Stimulated activated CD4-positive, alpha-beta T cell treated with anti-CD3 and anti-CD28 coated beads, Interleukin-15, amount 100 ng/mL, for 48 hours (primary cell): ENCODE measurements around the gene MFSD12.
A peak's percentile ranks its signal among the peaks of the same experiment; 100 is the strongest.

ENCODE experiments used
- DNase-seq, 2 donors: peaks; one replicate each; pipeline ENCODE4 v3.0.0-alpha.2; 2020; ENCODE audit warnings: low read depth in 2 of 2

The MFSD12 gene

GRCh38 chr19:3507371-3508120, 49.8 kb downstream of the MFSD12 start:
- DNase-seq: no peak

DNA sequence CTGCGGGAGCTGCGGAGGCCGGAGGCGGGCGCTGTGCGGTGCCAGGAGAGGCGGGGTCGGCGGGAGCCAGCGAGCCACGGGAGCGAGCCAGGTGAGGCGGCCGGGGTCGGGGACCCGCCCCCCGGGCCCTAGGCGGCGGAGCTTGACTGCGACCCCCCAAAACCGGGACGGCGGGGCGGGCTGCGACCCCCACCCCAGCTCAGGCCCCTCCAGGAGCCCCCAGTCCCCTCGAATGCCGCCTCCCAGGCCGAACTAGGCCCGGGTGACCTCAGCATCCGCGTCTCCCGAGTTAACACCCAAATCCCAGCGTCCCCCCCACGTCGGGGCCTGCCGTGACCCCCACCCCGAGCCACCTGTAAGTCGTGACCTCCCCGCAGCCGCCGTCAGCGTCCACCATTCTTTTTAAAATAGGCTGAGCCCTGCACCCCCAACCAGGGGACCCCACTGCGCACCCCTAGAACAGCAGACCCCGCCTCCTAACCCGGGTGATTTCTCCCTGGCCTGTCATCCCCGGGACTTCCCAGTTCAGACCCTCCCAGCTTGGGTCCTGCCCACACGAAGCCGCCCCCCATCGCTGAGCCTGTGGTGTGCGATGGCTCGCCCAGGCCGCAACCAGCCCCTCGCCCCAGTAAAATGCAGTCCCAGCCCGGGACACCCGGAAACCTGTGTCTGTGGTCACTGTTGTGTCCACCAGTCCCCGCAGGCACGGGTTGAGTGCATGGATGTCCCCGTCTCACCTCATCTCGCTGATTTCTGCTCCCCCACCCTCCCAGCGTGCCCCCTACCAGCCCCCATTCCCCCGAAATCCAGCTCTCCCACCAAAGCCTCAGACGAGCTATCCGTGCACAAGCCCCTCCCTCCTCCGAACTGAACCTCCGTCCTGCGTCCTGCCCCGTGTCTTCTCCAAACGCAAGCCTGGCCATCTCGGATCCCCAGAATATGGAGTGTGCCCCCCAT, 50.7 kb downstream of the MFSD12 start:
- DNase-seq: no peak

DNA sequence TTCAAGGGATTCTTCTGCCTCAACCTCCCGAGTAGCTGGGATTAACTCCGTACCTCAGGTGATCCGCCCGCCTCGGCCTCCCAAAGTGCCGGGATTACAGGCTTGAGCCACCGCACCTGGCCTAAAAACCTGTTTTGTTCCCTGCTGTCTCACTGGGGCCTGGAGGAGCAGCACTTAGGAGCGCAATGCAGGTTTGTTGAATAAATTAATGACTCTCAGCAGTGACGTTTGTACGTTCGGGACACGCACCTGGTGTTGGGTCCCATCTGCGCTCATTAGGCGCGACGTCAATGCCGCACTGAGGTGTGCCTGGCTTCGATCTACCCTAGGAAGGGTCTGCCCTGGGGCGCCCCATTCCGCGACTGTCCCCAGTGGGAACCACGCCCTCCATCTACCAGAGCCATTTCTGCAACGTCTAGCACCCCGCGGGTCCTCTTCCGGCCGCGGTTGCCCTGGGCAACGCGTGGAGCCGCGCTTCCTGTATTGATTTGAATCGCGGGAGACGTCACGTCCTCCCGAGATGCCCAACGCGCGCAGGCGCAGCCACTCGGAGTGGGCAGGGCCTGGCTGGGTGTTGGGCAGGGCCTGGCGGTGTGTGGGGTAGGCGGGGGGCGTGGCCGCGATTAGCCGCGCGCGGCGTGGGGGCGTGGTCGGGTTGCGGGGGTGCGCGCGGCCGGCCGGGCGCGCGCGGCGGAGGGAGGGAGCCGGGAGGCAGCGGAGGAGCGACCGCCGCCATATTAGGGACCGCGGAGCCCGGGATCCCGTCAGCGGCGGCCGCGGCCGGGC, 51.6 kb downstream of the MFSD12 start, which contains the start of gene FZR1:
Gene FZR1, plus strand, starts transcription at position 714 of the 786 bp plus-strand sequence. CDS start 16,679 bp downstream, outside the sequence.
- DNase-seq: peak; percentile 99 to 100

DNA sequence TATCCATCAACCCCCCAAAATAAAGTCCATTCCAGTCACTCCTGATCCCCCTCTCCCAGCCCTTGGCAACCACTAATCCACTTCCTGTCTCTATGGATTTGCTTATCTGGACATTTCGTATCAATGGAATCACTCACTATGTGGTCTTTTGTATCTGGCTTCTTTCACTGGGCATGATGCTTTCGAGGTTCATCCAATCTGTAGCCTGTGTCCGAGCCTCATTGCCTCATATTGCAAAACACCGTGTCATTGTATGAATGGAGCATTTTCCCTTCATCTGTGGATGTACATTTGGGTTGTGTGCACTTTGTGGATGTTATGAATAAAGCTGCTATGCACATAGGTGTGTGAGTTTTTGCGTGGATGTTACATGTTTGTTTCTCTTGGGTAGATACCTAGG, 52.7 kb downstream of the MFSD12 start:
- DNase-seq: no peak

GRCh38 chr19:3503036-3503572, 54.3 kb downstream of the MFSD12 start:
- DNase-seq: no peak

DNA sequence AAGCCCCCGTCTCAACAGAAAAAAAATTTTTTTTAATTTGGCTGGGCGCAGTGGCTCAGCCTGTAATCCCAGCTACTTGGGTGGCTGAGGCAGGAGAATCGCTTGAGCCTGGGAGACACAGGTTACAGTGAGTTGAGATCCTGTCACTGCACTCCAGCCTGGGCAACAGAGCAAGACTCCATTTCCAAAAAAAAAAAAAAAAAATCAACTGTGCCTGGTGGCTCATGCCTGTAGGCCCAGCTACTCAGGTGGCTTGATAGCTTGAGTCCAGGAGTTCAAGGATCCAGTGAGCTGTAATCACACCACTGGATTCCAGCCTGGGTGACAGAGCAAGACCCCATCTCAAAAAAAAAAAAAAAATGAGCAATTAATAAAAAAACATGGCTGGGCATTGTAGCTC, 55.6 kb downstream of the MFSD12 start:
- no peak for DNase-seq

DNA sequence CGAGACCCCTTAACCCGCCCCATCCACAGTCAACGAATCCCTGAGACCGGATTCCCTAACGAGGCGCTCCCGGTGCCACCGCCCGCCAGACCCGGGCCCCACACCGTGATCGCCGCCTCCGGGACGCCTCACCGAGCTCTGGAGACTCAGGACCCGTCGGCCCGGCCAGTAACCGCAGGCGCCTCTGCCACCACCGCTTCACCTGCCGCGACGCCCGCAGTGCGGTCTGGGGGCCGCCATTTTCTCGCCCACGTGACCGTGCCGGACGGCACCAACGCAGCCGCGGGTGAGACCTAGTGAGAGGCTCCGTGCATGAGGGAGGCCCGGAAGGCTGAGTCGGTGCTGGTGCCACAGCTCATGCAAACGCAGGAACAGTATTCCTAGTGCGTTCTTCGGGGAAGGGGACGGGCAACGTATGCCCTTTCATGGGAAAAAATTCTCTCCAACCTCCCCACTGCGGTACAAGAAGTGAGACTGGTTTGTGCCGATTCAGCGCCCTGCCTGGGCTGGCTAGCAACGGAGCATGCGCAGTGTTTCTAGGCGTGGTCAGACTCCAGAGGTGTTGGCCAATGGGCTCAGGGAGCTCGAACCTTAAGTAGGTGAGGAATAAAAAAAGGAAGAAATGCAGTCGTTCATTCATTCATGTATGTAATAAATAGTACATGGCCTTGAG, 56.8 kb downstream of the MFSD12 start, which contains the start of gene DOHH:
Gene DOHH, minus strand, starts transcription at position 246 of the 673 bp plus-strand sequence. CDS start 3,860 bp downstream, outside the sequence.
- DNase-seq: peak; percentile 95 to 96

- no peak for DNase-seq
These were observed 57.5 kb downstream of the MFSD12 start for GRCh38 chr19:3499738-3500428.

GRCh38 chr19:3497757-3498520, 59.4 kb downstream of the MFSD12 start:
- no peak for DNase-seq

DNA sequence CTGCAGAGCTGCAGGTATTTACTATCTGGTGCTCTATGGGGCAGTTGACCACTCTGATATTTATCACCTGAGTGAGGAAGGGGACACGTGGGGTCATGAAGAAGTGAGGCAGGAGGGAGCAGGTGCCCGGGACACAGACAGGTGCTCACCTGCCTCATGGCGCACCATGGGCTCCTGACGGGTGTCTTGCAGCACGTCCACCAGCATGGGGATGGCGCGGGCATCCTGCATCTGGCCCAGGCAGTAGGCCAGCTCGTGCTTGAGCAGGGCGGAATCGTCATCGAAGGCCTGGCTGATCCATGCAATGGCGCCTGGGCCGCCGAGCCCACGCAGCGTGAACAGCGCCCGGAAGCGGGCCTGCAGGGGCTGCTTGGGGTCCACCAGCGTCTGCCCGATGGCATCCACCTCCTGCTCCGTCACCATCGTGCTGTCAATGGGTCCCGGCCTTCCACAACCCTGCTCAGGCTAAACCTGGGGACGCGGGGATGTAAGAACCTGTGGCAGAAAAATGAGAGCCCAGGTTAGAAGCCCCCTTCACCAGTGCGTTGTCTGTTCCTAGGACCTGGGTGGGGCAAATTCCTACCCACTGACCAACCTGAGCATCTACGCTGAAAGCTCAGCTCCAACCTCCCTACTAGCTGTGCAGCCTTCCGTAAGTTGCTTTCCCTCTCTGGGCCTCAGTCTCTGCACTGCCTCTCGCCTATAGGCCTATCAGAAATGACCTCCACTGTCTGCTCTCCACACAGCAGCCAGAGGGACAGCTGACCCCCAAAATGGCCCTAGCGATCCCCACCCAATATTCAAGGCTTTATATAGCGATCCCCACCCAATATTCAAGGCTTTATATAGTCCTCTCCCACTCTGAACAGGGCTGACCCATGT, 60.8 kb downstream of the MFSD12 start:
- DNase-seq: no peak

- DNase-seq: peak; percentile 44 to 70
These were observed 62.8 kb downstream of the MFSD12 start for GRCh38 chr19:3494559-3494958.
